HG03469 (cell line): ENCODE data around the gene SIX3.

ENCODE experiments used
- ATAC-seq: cut with Tn5 transposase; IDR thresholded peaks from one replicate; pipeline ENCODE4 v1.9.1; 2021; ENCODE audit warnings: mild to moderate bottlenecking, moderate library complexity, moderate number of reproducible peaks; ENCODE audit not compliant: unreplicated experiment

The SIX3 gene

GRCh38 chr2:44980751-44981713 lies 39.5 kb downstream of the SIX3 start:
- ATAC-seq = no peak

DNA sequence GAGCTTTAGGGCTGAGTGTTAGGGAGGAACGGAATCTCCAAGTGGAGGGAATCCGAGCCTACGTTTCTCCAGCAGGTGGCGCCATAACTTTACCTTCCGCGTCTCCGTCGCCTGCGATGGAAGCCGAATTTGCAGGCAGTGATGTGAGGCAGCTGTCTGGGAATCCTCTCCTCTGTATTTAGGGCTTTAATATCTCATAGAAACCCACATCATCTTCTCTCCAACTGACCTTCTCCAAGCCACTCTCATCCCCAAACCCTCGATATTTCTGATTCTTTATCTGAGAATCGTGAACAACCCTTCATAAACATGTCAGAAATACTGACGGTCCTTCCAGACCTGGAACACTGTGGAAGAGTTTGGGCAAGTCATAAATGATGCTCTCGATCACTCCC lies 40.2 kb downstream of the SIX3 start:
- no peak for ATAC-seq

DNA sequence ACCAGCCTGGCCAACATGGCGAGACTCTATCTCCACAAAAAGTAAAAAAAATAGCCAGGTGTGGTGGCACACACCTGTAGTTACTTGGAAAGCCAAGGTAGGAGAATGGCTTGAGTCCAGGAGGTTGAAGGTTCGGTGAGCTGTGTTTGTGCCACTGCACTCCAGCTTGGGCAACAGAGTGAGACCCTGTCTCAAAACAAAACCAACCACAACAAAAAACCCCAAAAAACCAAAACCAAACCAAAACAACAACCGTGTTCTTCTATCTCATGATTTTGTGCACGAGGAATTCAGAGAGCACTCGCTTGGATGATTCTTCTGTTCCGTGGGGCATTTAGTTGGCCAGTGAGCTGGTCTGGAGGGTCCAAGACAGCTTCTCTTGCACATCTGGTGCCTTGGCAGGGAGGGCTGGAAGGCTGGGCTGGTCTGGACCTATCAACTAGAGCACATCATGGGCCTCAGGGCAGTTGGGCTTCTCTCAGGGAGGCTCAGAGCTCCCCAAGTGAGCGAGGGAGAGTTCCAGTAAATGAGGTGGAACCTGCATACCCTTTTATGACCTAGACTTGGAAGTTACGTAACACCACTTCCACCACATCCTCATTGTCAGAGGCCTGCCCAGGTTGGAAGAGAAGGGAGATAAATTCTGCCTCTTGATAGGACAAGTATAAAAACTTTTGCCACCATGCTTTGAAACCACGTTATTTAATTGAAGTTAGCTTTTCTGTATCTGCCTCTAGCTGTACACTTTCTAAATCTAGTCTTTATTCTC lies 42.5 kb downstream of the SIX3 start:
- no peak for ATAC-seq

GRCh38 chr2:44989176-44989575 lies 47.7 kb downstream of the SIX3 start:
- ATAC-seq = no peak

DNA sequence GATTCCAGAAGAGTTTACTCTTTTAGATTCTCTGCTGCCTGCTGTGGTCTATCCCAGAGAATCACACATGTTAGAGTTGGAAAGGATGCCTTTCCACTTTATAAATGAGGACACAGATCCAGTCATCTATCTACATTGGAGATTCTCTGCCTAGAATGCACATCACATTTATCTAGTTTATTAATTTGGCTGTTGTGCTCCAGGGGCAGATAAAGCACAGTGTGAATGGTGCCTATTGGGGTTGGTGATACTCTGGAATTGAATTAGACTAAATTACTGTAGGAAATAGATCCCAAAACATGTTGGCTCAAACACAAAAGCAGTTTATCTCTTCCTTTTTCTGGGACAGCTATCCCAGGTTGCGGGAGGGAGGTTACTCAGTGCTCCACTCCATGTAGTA lies 52.9 kb downstream of the SIX3 start:
- ATAC-seq = no peak
